NCI-H82 (cell line): ENCODE results near the gene EPHB6.

Experiments
- DNase-seq: peaks from one replicate; lab custom pipeline; 2025; lab: John Stamatoyannopoulos, UW

Gene EPHB6

GRCh38 chr7:142864980-142865747 is 10.3 kb downstream of the EPHB6 start:
- no peak for DNase-seq

- no peak for DNase-seq
These were observed 10.9 kb downstream of the EPHB6 start for GRCh38 chr7:142865766-142866165.

- peak; percentile 70 for DNase-seq
These were observed 11.7 kb downstream of the EPHB6 start for GRCh38 chr7:142866361-142867096.

GRCh38 chr7:142867097-142867378 is 12.2 kb downstream of the EPHB6 start:
- no peak for DNase-seq

GRCh38 chr7:142867398-142868187 is 12.7 kb downstream of the EPHB6 start:
- no peak for DNase-seq

GRCh38 chr7:142868188-142868985 is 13.5 kb downstream of the EPHB6 start:
- DNase-seq: no peak

- DNase-seq: no peak
These were observed 14.1 kb downstream of the EPHB6 start for GRCh38 chr7:142868986-142869415.

GRCh38 chr7:142869434-142869833 is 14.6 kb downstream of the EPHB6 start:
- no peak for DNase-seq

- DNase-seq: no peak
These were observed 15.3 kb downstream of the EPHB6 start for GRCh38 chr7:142870147-142870559.

GRCh38 chr7:142870566-142871259 is 15.8 kb downstream of the EPHB6 start:
- peak; percentile 6 for DNase-seq

GRCh38 chr7:142871260-142872105 is 16.6 kb downstream of the EPHB6 start:
- DNase-seq: no peak

GRCh38 chr7:142872106-142872675 is 17.3 kb downstream of the EPHB6 start:
- DNase-seq: no peak

GRCh38 chr7:142873281-142873784 is 18.5 kb downstream of the EPHB6 start:
- DNase-seq: peak; percentile 55

- DNase-seq: no peak
These were observed 19.0 kb downstream of the EPHB6 start for GRCh38 chr7:142873871-142874270.

- DNase-seq: no peak
These were observed 19.5 kb downstream of the EPHB6 start for GRCh38 chr7:142874409-142874808.

- DNase-seq: no peak
These were observed 20.0 kb downstream of the EPHB6 start for GRCh38 chr7:142874837-142875236.

GRCh38 chr7:142875456-142875855 is 20.6 kb downstream of the EPHB6 start:
- no peak for DNase-seq

GRCh38 chr7:142876236-142876960 is 21.5 kb downstream of the EPHB6 start:
- DNase-seq: no peak
